Measurements from ENCODE around the gene ADAMTSL2.

DNA sequence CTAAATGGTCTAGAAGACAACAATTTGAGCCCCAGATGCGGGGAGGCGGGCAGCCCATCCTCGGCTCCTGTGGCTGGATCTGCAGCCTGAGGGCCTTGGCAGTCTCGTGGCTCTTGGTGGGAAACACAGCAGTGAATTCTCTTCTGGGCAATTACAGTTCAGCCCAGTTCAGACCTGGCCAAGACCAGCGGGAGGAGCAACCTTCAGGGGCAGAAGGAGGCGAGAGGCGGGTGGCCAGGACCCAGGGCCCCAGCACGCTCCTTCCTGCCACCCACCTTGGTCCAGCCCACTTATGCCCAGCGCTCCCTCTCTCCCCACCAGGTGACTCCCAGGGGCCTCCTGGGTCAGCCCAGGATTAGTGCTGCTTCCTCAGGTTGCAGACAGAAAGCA lies 17.5 kb upstream of the ADAMTSL2 start:
- TF ChIP-seq, protein P1, sequence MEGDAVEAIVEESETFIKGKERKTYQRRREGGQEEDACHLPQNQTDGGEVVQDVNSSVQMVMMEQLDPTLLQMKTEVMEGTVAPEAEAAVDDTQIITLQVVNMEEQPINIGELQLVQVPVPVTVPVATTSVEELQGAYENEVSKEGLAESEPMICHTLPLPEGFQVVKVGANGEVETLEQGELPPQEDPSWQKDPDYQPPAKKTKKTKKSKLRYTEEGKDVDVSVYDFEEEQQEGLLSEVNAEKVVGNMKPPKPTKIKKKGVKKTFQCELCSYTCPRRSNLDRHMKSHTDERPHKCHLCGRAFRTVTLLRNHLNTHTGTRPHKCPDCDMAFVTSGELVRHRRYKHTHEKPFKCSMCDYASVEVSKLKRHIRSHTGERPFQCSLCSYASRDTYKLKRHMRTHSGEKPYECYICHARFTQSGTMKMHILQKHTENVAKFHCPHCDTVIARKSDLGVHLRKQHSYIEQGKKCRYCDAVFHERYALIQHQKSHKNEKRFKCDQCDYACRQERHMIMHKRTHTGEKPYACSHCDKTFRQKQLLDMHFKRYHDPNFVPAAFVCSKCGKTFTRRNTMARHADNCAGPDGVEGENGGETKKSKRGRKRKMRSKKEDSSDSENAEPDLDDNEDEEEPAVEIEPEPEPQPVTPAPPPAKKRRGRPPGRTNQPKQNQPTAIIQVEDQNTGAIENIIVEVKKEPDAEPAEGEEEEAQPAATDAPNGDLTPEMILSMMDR (IDR thresholded peaks at IDR 0.05), result no peak
- no peak for TF ChIP-seq POLR2A (IDR thresholded peaks at IDR 0.05)
